Effector memory CD4-positive, alpha-beta T cell (primary cell): ENCODE data around the gene NWD2.

Source experiments
- DNase-seq, 3 donors: peaks; one replicate each; pipeline ENCODE4 v3.0.0-alpha.2; 2020
- H3K27ac ChIP-seq: 2 replicates; pipeline ENCODE4 v1.7.0; 2013; ENCODE audit warnings: mild to moderate bottlenecking, low read length, moderate library complexity; ENCODE audit not compliant: insufficient read depth, poor library complexity, severe bottlenecking
- H3K27me3 ChIP-seq: replicated peaks from 2 replicates; pipeline ENCODE4 v1.7.0; 2013; ENCODE audit warnings: mild to moderate bottlenecking, low read length; ENCODE audit not compliant: insufficient read depth, control insufficient read depth, poor library complexity, severe bottlenecking
- H3K36me3 ChIP-seq: 2 replicates; pipeline ENCODE4 v1.7.0; 2013; ENCODE audit warnings: mild to moderate bottlenecking, low read length, moderate library complexity; ENCODE audit not compliant: control insufficient read depth, insufficient read depth
- H3K4me1 ChIP-seq: 2 replicates; pipeline ENCODE4 v1.7.0; 2013; ENCODE audit warnings: low read length, mild to moderate bottlenecking; ENCODE audit not compliant: control insufficient read depth, insufficient read depth, poor library complexity, severe bottlenecking
- H3K4me3 ChIP-seq: 2 replicates; pipeline ENCODE4 v1.7.0; 2013; ENCODE audit warnings: low read length, low read depth, mild to moderate bottlenecking; ENCODE audit not compliant: insufficient read depth, poor library complexity, severe bottlenecking
- H3K9me3 ChIP-seq: 2 replicates; pipeline ENCODE4 v1.7.0; 2013; ENCODE audit warnings: mild to moderate bottlenecking, low read length, moderate library complexity; ENCODE audit not compliant: control insufficient read depth

Gene NWD2

GRCh38 chr4:37358748-37359147 is 114.2 kb downstream of the NWD2 start:
- no peaks in the 10 kb centered on the region for H3K4me1 ChIP-seq
- no peaks in the 10 kb centered on the region for H3K27me3 ChIP-seq
- DNase-seq: no peak
- H3K4me3 ChIP-seq: no peak overlapping the region
- H3K9me3 ChIP-seq: no peaks in the 10 kb centered on the region
- H3K27ac ChIP-seq: no peak overlapping the region
- H3K36me3 ChIP-seq: no peaks in the 10 kb centered on the region

GRCh38 chr4:37359261-37359660 is 114.7 kb downstream of the NWD2 start:
- Histone ChIP-seq H3K27me3 (no peaks in the 10 kb centered on the region), H3K4me3 (no peak overlapping the region), H3K27ac (no peak overlapping the region), H3K4me1 (no peaks in the 10 kb centered on the region), H3K36me3 (no peaks in the 10 kb centered on the region), H3K9me3 (no peaks in the 10 kb centered on the region)
- DNase-seq: no peak

- Histone ChIP-seq H3K4me1 (no peaks in the 10 kb centered on the region), H3K9me3 (no peaks in the 10 kb centered on the region), H3K27me3 (no peaks in the 10 kb centered on the region), H3K27ac (no peak overlapping the region), H3K4me3 (no peak overlapping the region), H3K36me3 (no peaks in the 10 kb centered on the region)
- DNase-seq: no peak
These were observed 121.3 kb downstream of the NWD2 start for GRCh38 chr4:37365888-37366287.

- Histone ChIP-seq H3K27me3 (no peaks in the 10 kb centered on the region), H3K27ac (no peak overlapping the region), H3K4me3 (no peak overlapping the region), H3K36me3 (no peaks in the 10 kb centered on the region), H3K4me1 (no peaks in the 10 kb centered on the region), H3K9me3 (no peaks in the 10 kb centered on the region)
- no peak for DNase-seq
These were observed 123.4 kb downstream of the NWD2 start for GRCh38 chr4:37367901-37368300.

GRCh38 chr4:37370052-37370451 is 125.5 kb downstream of the NWD2 start:
- no peak overlapping the region for H3K4me3 ChIP-seq
- DNase-seq: no peak
- H3K27ac ChIP-seq: no peak overlapping the region
- H3K4me1 ChIP-seq: no peaks in the 10 kb centered on the region
- H3K9me3 ChIP-seq: no peaks in the 10 kb centered on the region
- no peaks in the 10 kb centered on the region for H3K36me3 ChIP-seq
- no peaks in the 10 kb centered on the region for H3K27me3 ChIP-seq

GRCh38 chr4:37381040-37381668 is 136.6 kb downstream of the NWD2 start:
- Histone ChIP-seq H3K4me3 (no peak overlapping the region), H3K36me3 (no peaks in the 10 kb centered on the region), H3K9me3 (no peaks in the 10 kb centered on the region), H3K4me1 (no peaks in the 10 kb centered on the region), H3K27me3 (no peaks in the 10 kb centered on the region), H3K27ac (no peak overlapping the region)
- no peak for DNase-seq

GRCh38 chr4:37383579-37384229 is 139.2 kb downstream of the NWD2 start:
- Histone ChIP-seq H3K4me1 (no peaks in the 10 kb centered on the region), H3K4me3 (no peak overlapping the region), H3K36me3 (no peaks in the 10 kb centered on the region), H3K27ac (no peak overlapping the region), H3K27me3 (no peaks in the 10 kb centered on the region), H3K9me3 (no peaks in the 10 kb centered on the region)
- no peak for DNase-seq

GRCh38 chr4:37385424-37385823 is 140.9 kb downstream of the NWD2 start:
- DNase-seq: no peak
- H3K4me3 ChIP-seq: no peak overlapping the region
- no peaks in the 10 kb centered on the region for H3K4me1 ChIP-seq
- H3K9me3 ChIP-seq: no peaks in the 10 kb centered on the region
- no peak overlapping the region for H3K27ac ChIP-seq
- H3K27me3 ChIP-seq: no peaks in the 10 kb centered on the region
- no peaks in the 10 kb centered on the region for H3K36me3 ChIP-seq

- no peak overlapping the region for H3K4me3 ChIP-seq
- no peaks in the 10 kb centered on the region for H3K9me3 ChIP-seq
- no peaks in the 10 kb centered on the region for H3K36me3 ChIP-seq
- no peak for DNase-seq
- H3K27me3 ChIP-seq: no peaks in the 10 kb centered on the region
- no peaks in the 10 kb centered on the region for H3K4me1 ChIP-seq
- no peak overlapping the region for H3K27ac ChIP-seq
These were observed 144.3 kb downstream of the NWD2 start for GRCh38 chr4:37388681-37389365.

GRCh38 chr4:37389366-37389765 is 144.8 kb downstream of the NWD2 start:
- DNase-seq: no peak
- Histone ChIP-seq H3K4me3 (no peak overlapping the region), H3K4me1 (no peaks in the 10 kb centered on the region), H3K27me3 (no peaks in the 10 kb centered on the region), H3K36me3 (no peaks in the 10 kb centered on the region), H3K9me3 (no peaks in the 10 kb centered on the region), H3K27ac (no peak overlapping the region)
